NCI-H82 treated with DMSO at 0.1 percent for 48 hours (cell line): ENCODE results near the gene CCDC83.
A peak's percentile ranks its signal among the peaks of the same experiment; 100 is the strongest.

Experiments
- DNase-seq: peaks from one replicate; lab custom pipeline; 2025; ENCODE audit not compliant: unreplicated experiment; lab: John Stamatoyannopoulos, UW

Gene CCDC83

GRCh38 chr11:85855341-85855656, at the start of gene CCDC83:
TSS of gene CCDC83 (plus strand) at chr11:85855383. CDS start at chr11:85865124, 9,741 bp downstream.
- no peak for DNase-seq

DNA sequence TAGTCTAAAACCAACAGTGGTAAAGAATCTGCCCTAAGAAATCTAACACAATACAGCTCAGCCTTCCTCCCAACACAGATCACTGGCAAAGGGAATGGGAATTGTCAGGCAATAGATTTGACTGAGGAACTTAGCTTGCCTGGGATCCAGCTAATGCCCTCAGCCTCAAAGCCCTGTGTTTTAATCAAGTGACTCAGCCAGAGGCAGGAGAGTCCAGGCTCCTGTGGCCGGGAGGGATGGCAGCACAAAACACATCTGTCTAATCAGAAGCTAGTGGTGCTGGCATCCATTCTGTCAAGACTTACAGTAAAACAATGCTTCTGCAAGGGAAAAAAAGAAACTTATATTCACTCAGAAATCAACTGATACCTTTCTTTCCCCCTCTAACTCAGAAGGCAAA, 49.8 kb upstream of the CCDC83 start:
- DNase-seq, result no peak

DNA sequence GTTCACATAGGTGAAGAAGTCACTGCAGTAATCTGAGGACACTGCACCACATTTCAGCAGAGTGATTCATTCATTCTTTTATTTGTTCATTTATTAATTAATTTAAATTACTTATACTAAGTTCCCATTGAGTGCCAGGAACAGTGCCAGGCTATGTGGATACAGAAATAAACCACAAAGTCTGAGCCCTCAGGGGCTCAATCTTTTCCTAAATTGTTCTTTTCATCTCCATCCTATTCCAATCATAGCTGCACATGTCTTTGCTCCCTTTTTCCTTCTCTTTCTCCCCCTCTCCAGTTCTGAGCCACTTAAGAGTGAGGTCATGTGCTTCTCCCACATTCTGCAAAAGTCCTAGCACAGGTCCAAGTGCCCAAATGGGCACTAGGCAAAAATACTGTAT, 49.2 kb upstream of the CCDC83 start:
- no peak for DNase-seq

GRCh38 chr11:85806876-85807275, 48.3 kb upstream of the CCDC83 start:
- no peak for DNase-seq

- DNase-seq, result peak; percentile 19
Observed at GRCh38 chr11:85809191-85809590, 46.0 kb upstream of the CCDC83 start.

DNA sequence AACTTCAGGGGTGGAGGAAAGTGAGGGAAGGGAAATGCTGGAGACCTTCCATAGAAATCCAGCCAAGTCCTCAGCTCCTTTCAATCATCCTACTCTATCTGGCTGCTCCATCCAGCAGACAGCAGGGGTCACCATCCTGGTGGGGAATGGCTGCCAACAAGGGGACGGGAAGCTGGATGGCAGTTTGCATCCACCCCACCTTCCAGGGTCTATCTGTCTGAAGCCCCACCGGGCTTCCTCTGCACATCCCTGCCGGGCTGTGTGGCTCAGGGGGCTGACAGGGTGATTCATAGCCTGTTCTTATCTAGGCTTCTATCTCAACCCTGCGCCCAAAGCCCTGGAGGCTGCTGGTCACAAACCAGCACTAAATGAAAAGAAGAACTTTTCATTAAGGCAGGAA, 45.3 kb upstream of the CCDC83 start:
- no peak for DNase-seq

DNA sequence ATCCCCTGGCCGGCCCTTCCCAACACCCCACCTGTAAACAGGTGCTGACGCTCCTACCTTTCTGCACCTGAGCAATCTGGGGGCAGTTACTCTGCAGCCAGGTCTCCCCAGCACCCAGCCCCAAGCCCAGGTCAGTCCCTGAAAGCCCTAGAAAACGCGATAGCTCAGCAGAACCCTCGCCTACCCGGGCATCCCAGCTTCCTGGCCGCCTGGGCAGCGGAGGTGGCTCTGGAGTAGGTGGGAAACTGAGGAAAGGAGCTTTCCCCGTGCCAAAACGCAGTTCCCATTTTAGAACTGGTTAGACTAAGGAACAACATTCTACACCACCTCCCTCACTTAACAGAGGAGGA, 44.7 kb upstream of the CCDC83 start:
- DNase-seq, result no peak

GRCh38 chr11:85810871-85811611, 44.1 kb upstream of the CCDC83 start, which contains the start of gene SYTL2:
TSS of gene SYTL2 (minus strand) at chr11:85811141. CDS start at chr11:85757725, 53,416 bp downstream.
- DNase-seq, result no peak

- DNase-seq, result no peak
Observed at GRCh38 chr11:85811624-85812023, 43.6 kb upstream of the CCDC83 start.

DNA sequence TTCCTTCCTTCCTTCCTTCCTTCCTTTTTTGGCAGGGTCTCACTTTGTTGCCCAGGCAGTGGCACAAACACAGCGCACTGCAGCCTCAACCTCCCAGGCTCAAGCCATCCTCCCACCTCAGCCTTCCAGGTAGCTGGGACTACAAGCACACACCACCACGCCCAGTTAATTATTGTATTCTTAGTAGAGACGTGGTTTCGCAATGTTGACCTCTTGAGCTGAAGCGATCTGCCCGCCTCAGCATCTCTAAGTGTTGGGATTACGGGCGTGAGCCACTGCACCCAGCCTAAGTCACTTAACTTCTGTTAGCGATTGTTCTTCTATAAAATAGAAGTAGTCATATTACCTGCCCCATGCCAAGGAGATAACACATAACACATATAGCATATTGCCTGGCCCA, 41.5 kb upstream of the CCDC83 start:
- DNase-seq, result no peak

GRCh38 chr11:85815186-85815931, 39.8 kb upstream of the CCDC83 start:
- DNase-seq, result no peak

- no peak for DNase-seq
Observed at GRCh38 chr11:85819441-85819840, 35.7 kb upstream of the CCDC83 start.

- no peak for DNase-seq
Observed at GRCh38 chr11:85821636-85822035, 33.5 kb upstream of the CCDC83 start.

- DNase-seq, result no peak
Observed at GRCh38 chr11:85822814-85823213, 32.4 kb upstream of the CCDC83 start.

GRCh38 chr11:85823816-85824215, 31.4 kb upstream of the CCDC83 start:
- DNase-seq, result no peak

DNA sequence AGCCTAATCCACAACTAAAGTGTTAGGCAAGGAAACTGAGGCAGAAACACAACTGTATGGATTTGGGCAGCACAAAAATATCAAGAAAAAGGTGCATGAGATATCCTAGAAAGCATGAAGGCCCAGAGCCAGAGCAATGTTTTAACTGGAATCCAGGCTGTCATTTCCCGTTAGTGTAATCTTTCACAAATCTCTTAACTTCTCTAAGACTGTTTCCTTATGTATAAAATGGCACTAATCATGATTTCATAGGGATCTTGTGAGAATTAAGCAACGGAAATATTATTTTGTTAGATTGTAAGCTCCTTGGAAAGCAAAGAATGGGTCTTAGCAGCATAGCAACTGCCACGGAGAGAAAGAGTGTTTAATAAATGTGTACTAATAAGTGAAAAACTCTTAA, 29.6 kb upstream of the CCDC83 start:
- DNase-seq, result no peak

DNA sequence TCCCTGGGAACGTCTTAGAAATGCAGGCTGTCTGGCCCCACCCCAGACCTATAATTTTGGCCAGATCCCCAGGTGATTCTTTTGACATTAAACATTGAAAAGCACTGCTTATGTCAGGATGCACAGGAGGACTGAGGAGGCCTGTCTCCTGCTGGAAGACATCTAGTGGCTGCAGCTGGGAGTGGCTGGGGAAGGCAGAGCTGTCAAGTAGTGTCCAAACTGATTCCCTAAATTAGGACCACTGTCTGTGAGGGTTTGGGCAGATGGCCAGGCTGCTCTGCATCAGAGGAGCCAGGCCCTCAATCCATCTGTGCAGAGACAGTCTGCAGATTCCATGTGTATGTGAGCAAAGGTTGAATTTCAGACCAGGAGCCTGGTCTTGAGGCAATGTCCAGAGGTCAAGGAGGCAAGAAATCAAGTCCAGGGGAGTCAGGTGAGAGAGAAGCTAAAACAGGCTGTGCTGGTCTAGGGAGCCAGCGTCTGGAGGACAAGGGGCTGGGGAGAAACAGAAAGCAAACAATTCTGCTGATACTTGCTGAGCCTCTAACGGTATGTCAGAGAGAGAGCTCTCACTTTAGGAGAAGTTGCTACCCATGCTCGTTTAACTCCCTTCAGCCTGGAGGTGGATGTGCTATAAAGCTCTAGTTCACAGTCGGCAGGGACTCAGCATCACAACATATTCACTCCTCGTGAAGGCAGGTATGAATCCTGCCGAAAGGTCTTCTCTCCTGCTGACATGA, 28.9 kb upstream of the CCDC83 start:
- DNase-seq, result no peak

DNA sequence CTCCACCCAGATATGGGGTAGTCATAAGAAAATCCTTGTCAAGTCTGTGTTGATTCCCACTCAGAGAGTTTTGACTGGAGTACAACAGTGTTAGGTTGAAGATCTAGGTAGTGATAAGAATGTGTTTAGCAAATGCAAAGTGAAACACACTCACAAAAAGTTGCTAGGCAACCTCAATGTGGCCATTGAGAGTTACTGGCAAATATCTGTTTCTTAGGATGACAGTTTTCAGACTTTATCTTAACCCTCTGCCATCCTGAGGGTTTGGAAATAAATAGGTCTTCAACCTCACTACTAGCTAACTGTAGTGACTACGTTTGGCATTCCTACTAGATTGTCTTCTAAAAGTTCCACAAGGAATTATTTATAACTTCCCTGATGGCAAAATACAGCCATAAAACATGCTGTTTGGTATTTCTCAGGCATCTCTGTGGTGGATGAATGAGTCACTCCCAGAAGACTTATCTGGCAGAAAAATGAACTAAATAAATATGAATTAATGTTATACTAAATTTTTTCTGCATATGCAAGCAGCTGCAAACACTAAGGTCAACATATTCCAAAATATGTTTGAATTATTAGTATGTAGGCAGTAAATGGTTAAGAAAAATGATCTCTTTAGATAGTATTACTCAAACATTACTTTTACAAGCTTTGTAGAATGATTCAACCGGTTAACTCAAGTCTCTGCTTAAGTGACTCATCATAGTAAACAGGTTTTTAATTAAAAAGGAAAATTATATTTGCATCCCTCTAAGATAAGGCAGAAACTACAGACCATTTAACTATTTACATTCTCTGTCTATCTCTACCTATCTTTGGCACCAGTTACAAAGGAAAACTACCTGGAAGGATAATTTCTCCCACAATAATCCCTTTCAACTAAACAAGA, 27.2 kb upstream of the CCDC83 start:
- no peak for DNase-seq

DNA sequence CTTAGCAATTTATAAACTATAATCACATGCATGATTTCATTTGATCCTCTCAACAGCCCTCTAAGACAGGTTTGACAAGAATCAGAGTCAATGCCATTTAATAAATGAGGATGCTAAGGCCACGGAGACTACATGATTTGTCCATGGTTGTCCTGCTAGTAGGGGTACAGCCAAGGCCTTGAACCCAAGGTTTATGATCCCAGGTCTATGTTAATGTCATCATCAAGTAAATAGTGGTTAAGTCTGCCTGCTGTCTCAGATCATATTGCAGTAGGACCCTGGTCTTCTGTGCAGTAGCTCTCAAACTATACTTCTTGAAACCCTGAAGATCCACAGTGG, 26.6 kb upstream of the CCDC83 start:
- DNase-seq, result no peak

DNA sequence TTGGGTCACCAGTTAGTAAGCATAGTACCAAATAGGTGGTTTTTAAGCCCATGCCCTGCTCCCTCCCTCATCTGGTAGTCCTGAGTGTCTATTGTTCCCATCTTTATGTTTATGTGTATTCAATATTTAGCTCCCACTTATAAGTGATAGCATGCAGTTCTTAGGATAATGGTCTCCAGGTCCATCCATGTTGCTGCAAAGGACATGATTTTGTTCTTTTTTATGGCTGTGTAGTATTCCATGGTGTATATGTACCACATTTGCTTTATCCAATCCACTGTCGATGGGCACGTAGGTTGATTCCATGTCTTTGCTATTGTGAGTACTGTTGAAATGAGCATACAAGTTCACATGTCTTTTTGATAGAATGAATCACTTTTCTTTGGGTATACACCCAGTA, 26.0 kb upstream of the CCDC83 start:
- DNase-seq, result no peak

DNA sequence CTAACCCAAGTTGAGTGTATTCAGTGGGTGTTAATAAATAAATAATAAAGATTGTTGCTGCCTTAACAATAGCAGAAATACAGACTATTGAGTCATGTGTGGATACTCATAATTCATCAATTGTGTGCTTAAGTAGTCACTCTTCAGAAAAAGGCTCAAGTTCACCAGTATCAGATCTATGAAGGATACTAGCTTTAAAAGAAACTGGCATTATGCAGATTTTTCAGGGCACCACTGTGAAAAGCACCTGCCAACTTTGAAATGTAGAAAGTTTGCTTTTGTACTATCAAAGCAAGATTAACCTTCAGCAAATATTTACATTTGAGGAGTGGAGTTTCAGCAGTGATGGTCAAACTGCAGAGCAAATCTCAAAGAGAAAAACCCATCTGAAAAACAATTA, 24.1 kb upstream of the CCDC83 start:
- no peak for DNase-seq
